Amniotic epithelial cell (primary cell): ENCODE data around the gene SERGEF.

Source experiments
- DNase-seq: peaks from one replicate; pipeline ENCODE4 v3.0.0-alpha.2; 2010; ENCODE audit warnings: low read depth

Gene SERGEF

GRCh38 chr11:18012906-18013781 is at the start of gene SERGEF:
TSS of gene SERGEF (minus strand) at chr11:18013047. CDS start at chr11:18013010, 37 bp downstream.
- DNase-seq = peak; percentile 85

- no peak for DNase-seq
These were observed 48.5 kb upstream of the SERGEF start for GRCh38 chr11:18061351-18061750.

- no peak for DNase-seq
These were observed 43.8 kb upstream of the SERGEF start for GRCh38 chr11:18056561-18057181.

GRCh38 chr11:18054511-18055103 is 41.8 kb upstream of the SERGEF start:
- DNase-seq = no peak

GRCh38 chr11:18050848-18051247 is 38.0 kb upstream of the SERGEF start:
- no peak for DNase-seq

GRCh38 chr11:18046116-18046777 is 33.4 kb upstream of the SERGEF start, which contains the start of gene TPH1:
TSS of gene TPH1 (minus strand) at chr11:18046269. CDS start at chr11:18040762, 5,507 bp downstream.
- peak; percentile 90 for DNase-seq

- DNase-seq = no peak
These were observed 23.6 kb upstream of the SERGEF start for GRCh38 chr11:18036456-18036855.

GRCh38 chr11:18027475-18027874 is 14.6 kb upstream of the SERGEF start:
- no peak for DNase-seq

- no peak for DNase-seq
These were observed 9.6 kb upstream of the SERGEF start for GRCh38 chr11:18022419-18022818.

- DNase-seq = no peak
These were observed 6.8 kb upstream of the SERGEF start for GRCh38 chr11:18019650-18020049.

- peak; percentile 33 for DNase-seq
These were observed 3.9 kb upstream of the SERGEF start for GRCh38 chr11:18016789-18017188.

- no peak for DNase-seq
These were observed 2.0 kb upstream of the SERGEF start for GRCh38 chr11:18014876-18015275.

GRCh38 chr11:18013790-18014507 is 1.1 kb upstream of the SERGEF start:
- DNase-seq = peak; percentile 5

- peak; percentile 9 for DNase-seq
These were observed 533 bp downstream of the SERGEF start for GRCh38 chr11:18012122-18012905.

- no peak for DNase-seq
These were observed 1.2 kb downstream of the SERGEF start for GRCh38 chr11:18011633-18012032.

- no peak for DNase-seq
These were observed 1.8 kb downstream of the SERGEF start for GRCh38 chr11:18010977-18011586.

GRCh38 chr11:18010121-18010670 is 2.7 kb downstream of the SERGEF start:
- no peak for DNase-seq

GRCh38 chr11:18005376-18006129 is 7.3 kb downstream of the SERGEF start:
- peak; percentile 41 for DNase-seq

GRCh38 chr11:18001191-18001590 is 11.7 kb downstream of the SERGEF start:
- DNase-seq = no peak
